GM12878 (cell line): ENCODE measurements around the gene TRPM5.

Experiments used
- ASH2L ChIP-seq: fragments of 300-600, 200-600 bp; sonication (generic); IDR thresholded peaks from 2 replicates; pipeline ENCODE4 v1.6.1; 2017; ENCODE audit warnings: low read depth, mild to moderate bottlenecking, borderline replicate concordance
- EP300 ChIP-seq, 2 experiments: fragments of 150-350 bp in 1 of 2; IDR thresholded peaks; 2 replicates each; pipeline ENCODE4 v1.6.1; 2011 to 2012; ENCODE audit warnings: low read depth in 2 of 2, low read length in 2 of 2, borderline replicate concordance in 1 of 2, improper control_type of control experiment in 1 of 2, inconsistent platforms in 1 of 2; ENCODE audit not compliant: control insufficient read depth in 1 of 2
- MEF2B ChIP-seq: fragments of 450-650 bp; IDR thresholded peaks from 2 replicates; pipeline ENCODE4 v1.6.1; 2018; ENCODE audit warnings: mild to moderate bottlenecking, moderate library complexity; ENCODE audit not compliant: partially characterized antibody, poor library complexity, severe bottlenecking
- NR2C2 ChIP-seq: IDR thresholded peaks from 2 replicates; pipeline ENCODE4 v1.6.1; 2011; ENCODE audit warnings: borderline replicate concordance, low read depth; ENCODE audit not compliant: control insufficient read depth, insufficient read length
- SKIL ChIP-seq: fragments of 450-650 bp; IDR thresholded peaks from 2 replicates; pipeline ENCODE4 v1.6.1; 2017; ENCODE audit warnings: mild to moderate bottlenecking, low read depth, inconsistent platforms; ENCODE audit not compliant: poor library complexity, severe bottlenecking
- ZBTB11 ChIP-seq: fragments of 450-650 bp; formaldehyde crosslinking; IDR thresholded peaks from 2 replicates; pipeline ENCODE4 v1.5.0; 2022; ENCODE audit warnings: mild to moderate bottlenecking, missing genetic modification characterization
- ZBTB4 ChIP-seq: fragments of 450-650 bp; formaldehyde crosslinking; IDR thresholded peaks from 2 replicates; pipeline ENCODE4 v1.4.0; 2022; ENCODE audit warnings: mild to moderate bottlenecking, moderate library complexity

GRCh38 chr11:2423157-2424025, 20.9 kb downstream of the TRPM5 start:
- no peak for TF ChIP-seq ZBTB4 (CRISPR knock-in tag)
- TF ChIP-seq NR2C2: no peak
- TF ChIP-seq ASH2L: no peak
- TF ChIP-seq SKIL: no peak
- TF ChIP-seq EP300 (IDR thresholded peaks at IDR 0.05; ENCODE audit: borderline replicate concordance in 1 of 2, control insufficient read depth in 1 of 2, low read depth in 2 of 2, low read length in 2 of 2): no peak
- TF ChIP-seq ZBTB11 (CRISPR knock-in tag): no peak
- TF ChIP-seq MEF2B: no peak
